ENCODE results near the gene IL4I1.

The IL4I1 gene

DNA sequence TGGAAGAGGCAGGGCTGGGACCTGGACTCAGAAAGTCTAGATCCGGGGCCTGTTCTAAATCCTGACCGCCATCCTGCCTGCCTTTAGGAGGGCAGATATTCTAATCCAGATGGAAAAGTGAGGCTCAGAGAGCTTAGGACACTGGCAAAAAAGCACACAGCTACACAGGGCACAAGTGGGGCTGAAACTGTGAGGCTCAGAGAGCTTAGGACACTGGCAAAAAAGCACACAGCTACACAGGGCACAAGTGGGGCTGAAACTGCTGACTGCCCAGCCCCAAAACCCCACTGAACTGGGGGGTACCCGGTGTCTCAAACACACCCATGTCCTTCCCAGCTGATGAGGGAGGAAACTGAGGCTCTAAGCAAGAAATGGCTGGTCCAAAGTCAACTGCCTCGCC is 21.5 kb downstream of the IL4I1 start:
- Histone ChIP-seq H3K4me3 (ENCODE audit: low read length) (peak overlapping the region; percentile 79), H3K27ac (ENCODE audit: low read depth, low read length) (no peak overlapping the region), H3K36me3 (ENCODE audit: insufficient read depth, low read length) (peaks cover 17% of the 10 kb centered on the region), H3K4me1 (ENCODE audit: insufficient read depth, low read length) (peaks cover 12% of the 10 kb centered on the region), H3K9ac (ENCODE audit: low read depth, low read length) (peak overlapping the region; percentile 93; the same call in 1 of the 2 replicates), H3K9me3 (ENCODE audit: insufficient read depth, low read depth, low read length) (no peaks in the 10 kb centered on the region), H3K27me3 (ENCODE audit: insufficient read depth, low read length) (no peaks in the 10 kb centered on the region)
- 87% methylated on average over 4 of the region's 4 CpGs for WGBS

DNA sequence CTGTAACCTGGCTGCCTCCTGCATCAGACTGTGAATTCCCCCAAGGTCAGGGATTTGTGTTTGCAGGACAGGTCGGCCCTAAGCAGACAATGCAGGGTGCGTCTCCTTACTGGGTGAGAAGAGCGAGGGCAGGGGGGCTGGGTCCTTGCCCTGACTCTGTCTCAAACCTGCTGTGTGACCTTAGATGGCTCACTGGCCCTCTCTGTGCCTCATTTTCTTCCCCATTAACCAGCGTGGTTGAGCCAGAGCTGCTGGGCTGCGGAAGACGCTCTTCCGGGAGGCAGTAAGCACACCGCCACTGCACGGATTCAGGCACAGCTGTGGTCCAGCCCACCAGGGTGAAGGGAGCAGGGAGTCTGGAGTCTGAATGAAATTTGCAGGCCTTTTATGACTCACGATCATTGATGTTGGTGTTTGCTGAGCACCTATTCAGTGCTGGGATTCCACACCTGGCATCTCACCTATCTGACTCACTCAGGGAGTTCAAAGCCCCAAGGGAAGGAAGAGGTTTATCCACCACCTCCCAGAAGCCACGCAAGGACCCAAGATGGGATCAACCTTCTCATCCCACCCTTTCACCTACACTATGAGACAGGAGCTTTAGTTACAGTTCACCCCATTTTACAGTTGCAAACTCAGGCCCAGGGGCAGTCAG is 22.1 kb downstream of the IL4I1 start:
- H3K36me3 ChIP-seq (ENCODE audit: insufficient read depth, low read length) = peaks cover 14% of the 10 kb centered on the region
- 96% methylated on average over 11 of the region's 11 CpGs for WGBS
- H3K27me3 ChIP-seq (ENCODE audit: insufficient read depth, low read length) = no peaks in the 10 kb centered on the region
- H3K4me1 ChIP-seq (ENCODE audit: insufficient read depth, low read length) = peaks cover 14% of the 10 kb centered on the region
- H3K9ac ChIP-seq (ENCODE audit: low read depth, low read length) = no peak overlapping the region
- no peak overlapping the region for H3K4me3 ChIP-seq (ENCODE audit: low read length)
- H3K9me3 ChIP-seq (ENCODE audit: insufficient read depth, low read depth, low read length) = no peaks in the 10 kb centered on the region
- H3K27ac ChIP-seq (ENCODE audit: low read depth, low read length) = no peak overlapping the region

GRCh38 chr19:49873834-49874233 is 22.9 kb downstream of the IL4I1 start:
- H3K27ac ChIP-seq (ENCODE audit: low read depth, low read length) = no peak overlapping the region
- H3K27me3 ChIP-seq (ENCODE audit: insufficient read depth, low read length) = no peaks in the 10 kb centered on the region
- no peak overlapping the region for H3K4me3 ChIP-seq (ENCODE audit: low read length)
- 91% methylated on average over 10 of the region's 10 CpGs for WGBS
- H3K9ac ChIP-seq (ENCODE audit: low read depth, low read length) = no peak overlapping the region
- H3K4me1 ChIP-seq (ENCODE audit: insufficient read depth, low read length) = peaks cover 12% of the 10 kb centered on the region
- no peaks in the 10 kb centered on the region for H3K9me3 ChIP-seq (ENCODE audit: insufficient read depth, low read depth, low read length)
- peaks cover 6% of the 10 kb centered on the region for H3K36me3 ChIP-seq (ENCODE audit: insufficient read depth, low read length)

DNA sequence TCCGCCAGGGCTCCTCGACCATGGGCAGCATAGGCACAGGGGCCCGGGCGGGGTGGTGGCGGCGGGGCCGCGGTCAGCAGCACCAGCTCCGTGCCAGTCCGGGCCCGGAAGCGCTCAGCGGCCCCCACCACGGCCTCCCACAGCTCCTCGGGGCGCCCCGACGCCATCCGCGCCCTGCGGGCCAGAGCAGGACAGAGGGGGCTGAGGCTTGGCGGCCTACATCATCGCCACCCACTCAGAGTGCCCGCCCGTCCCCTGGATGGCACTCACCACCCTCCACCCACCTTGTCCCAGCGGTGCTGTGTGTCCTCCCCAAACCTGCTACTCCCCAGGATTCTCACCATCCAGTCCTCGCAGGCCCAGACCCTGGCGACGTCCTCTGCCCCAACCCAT is 23.6 kb downstream of the IL4I1 start:
- H3K27ac ChIP-seq (ENCODE audit: low read depth, low read length) = no peak overlapping the region
- WGBS = 96% methylated on average over 29 of the region's 29 CpGs
- H3K9me3 ChIP-seq (ENCODE audit: insufficient read depth, low read depth, low read length) = no peaks in the 10 kb centered on the region
- H3K4me1 ChIP-seq (ENCODE audit: insufficient read depth, low read length) = peaks cover 8% of the 10 kb centered on the region; the same call in 1 of the 2 replicates
- no peak overlapping the region for H3K9ac ChIP-seq (ENCODE audit: low read depth, low read length)
- no peaks in the 10 kb centered on the region for H3K27me3 ChIP-seq (ENCODE audit: insufficient read depth, low read length)
- H3K4me3 ChIP-seq (ENCODE audit: low read length) = no peak overlapping the region
- peaks cover 4% of the 10 kb centered on the region; the same call in 1 of the 2 replicates for H3K36me3 ChIP-seq (ENCODE audit: insufficient read depth, low read length)

GRCh38 chr19:49872245-49873128 is 24.2 kb downstream of the IL4I1 start:
- Histone ChIP-seq H3K9ac (ENCODE audit: low read depth, low read length) (no peak overlapping the region), H3K27me3 (ENCODE audit: insufficient read depth, low read length) (no peaks in the 10 kb centered on the region)

GRCh38 chr19:49871349-49871985 is 25.2 kb downstream of the IL4I1 start:
- Histone ChIP-seq H3K4me3 (ENCODE audit: low read length) (no peak overlapping the region), H3K27me3 (ENCODE audit: insufficient read depth, low read length) (no peaks in the 10 kb centered on the region), H3K9me3 (ENCODE audit: insufficient read depth, low read depth, low read length) (no peaks in the 10 kb centered on the region), H3K36me3 (ENCODE audit: insufficient read depth, low read length) (peaks cover 4% of the 10 kb centered on the region; the same call in 1 of the 2 replicates), H3K4me1 (ENCODE audit: insufficient read depth, low read length) (peaks cover 11% of the 10 kb centered on the region; the same call in 1 of the 2 replicates), H3K27ac (ENCODE audit: low read depth, low read length) (no peak overlapping the region), H3K9ac (ENCODE audit: low read depth, low read length) (no peak overlapping the region)
- WGBS = 94% methylated on average over 17 of the region's 17 CpGs

More at GRCh38 chr19:49872245-49873128, 24.2 kb downstream of the IL4I1 start:
- Histone ChIP-seq H3K9me3 (ENCODE audit: insufficient read depth, low read depth, low read length) (no peaks in the 10 kb centered on the region), H3K36me3 (ENCODE audit: insufficient read depth, low read length) (peaks cover 4% of the 10 kb centered on the region; the same call in 1 of the 2 replicates), H3K27ac (ENCODE audit: low read depth, low read length) (no peak overlapping the region), H3K4me3 (ENCODE audit: low read length) (no peak overlapping the region), H3K4me1 (ENCODE audit: insufficient read depth, low read length) (peaks cover 11% of the 10 kb centered on the region; the same call in 1 of the 2 replicates)
- WGBS = 93% methylated on average over 27 of the region's 27 CpGs

GRCh38 chr19:49870309-49870901 is 26.3 kb downstream of the IL4I1 start:
- Histone ChIP-seq H3K4me1 (ENCODE audit: insufficient read depth, low read length) (peaks cover 8% of the 10 kb centered on the region; the same call in 1 of the 2 replicates), H3K4me3 (ENCODE audit: low read length) (peak overlapping the region; percentile 58), H3K27ac (ENCODE audit: low read depth, low read length) (peak overlapping the region; percentile 73; the same call in 1 of the 2 replicates), H3K9ac (ENCODE audit: low read depth, low read length) (peak overlapping the region; percentile 64), H3K27me3 (ENCODE audit: insufficient read depth, low read length) (no peaks in the 10 kb centered on the region), H3K36me3 (ENCODE audit: insufficient read depth, low read length) (peaks cover 4% of the 10 kb centered on the region; the same call in 1 of the 2 replicates), H3K9me3 (ENCODE audit: insufficient read depth, low read depth, low read length) (no peaks in the 10 kb centered on the region)
- 89% methylated on average over 15 of the region's 15 CpGs for WGBS

DNA sequence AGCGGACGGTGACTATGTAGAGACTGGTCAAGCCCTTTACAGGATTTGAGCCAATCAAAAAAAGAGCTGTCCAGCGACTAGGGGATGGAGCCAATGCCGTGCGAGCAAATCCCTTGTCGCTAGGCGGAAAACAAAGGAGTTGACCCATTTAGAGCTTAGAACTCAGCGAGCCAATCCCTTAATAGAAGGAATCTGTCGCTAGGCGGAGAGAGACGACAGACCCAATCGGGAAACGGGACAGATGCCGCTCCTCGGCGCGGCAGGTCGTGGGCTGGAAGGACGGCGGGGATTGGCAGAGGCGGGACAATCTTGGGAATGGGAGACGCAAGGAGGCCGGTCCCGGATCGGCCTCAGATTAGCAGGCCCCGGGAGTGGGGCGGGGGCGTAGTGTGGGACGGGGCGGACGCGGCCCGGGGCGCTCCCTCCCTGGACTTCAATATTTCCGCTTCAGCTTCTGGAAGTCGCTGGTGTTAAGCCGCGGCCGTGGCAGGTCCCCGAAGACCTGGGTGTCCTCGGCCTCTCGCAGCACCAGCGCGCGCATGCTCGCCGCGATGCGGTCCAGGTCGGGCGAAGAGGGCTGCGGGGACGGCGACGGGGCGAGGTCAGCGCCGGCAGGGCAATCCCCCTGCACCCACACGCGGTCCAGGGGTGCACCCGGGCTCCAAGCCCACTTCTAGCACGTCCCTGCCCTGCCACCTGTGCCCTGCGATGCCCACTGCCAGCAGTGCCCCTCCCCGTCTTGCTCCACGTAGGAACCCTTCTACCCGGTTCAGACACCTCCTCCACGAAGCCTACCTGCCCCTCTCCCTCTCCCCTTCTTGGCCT is 27.0 kb downstream of the IL4I1 start:
- H3K9me3 ChIP-seq (ENCODE audit: insufficient read depth, low read depth, low read length) = no peaks in the 10 kb centered on the region
- WGBS = 3% methylated on average over 67 of the region's 67 CpGs
- H3K4me1 ChIP-seq (ENCODE audit: insufficient read depth, low read length) = peaks cover 6% of the 10 kb centered on the region; the same call in 1 of the 2 replicates
- peak overlapping the region; percentile 58 for H3K4me3 ChIP-seq (ENCODE audit: low read length)
- peak overlapping the region; percentile 64 for H3K9ac ChIP-seq (ENCODE audit: low read depth, low read length)
- no peaks in the 10 kb centered on the region for H3K27me3 ChIP-seq (ENCODE audit: insufficient read depth, low read length)
- peak overlapping the region; percentile 73 for H3K27ac ChIP-seq (ENCODE audit: low read depth, low read length)
- H3K36me3 ChIP-seq (ENCODE audit: insufficient read depth, low read length) = peaks cover 8% of the 10 kb centered on the region

GRCh38 chr19:49869009-49869483 is 27.6 kb downstream of the IL4I1 start:
- Histone ChIP-seq H3K36me3 (ENCODE audit: insufficient read depth, low read length) (peaks cover 15% of the 10 kb centered on the region), H3K4me1 (ENCODE audit: insufficient read depth, low read length) (peaks cover 6% of the 10 kb centered on the region; the same call in 1 of the 2 replicates), H3K27me3 (ENCODE audit: insufficient read depth, low read length) (no peaks in the 10 kb centered on the region), H3K4me3 (ENCODE audit: low read length) (peak overlapping the region; percentile 53), H3K27ac (ENCODE audit: low read depth, low read length) (peak overlapping the region; percentile 21; the same call in 1 of the 2 replicates), H3K9me3 (ENCODE audit: insufficient read depth, low read depth, low read length) (no peaks in the 10 kb centered on the region), H3K9ac (ENCODE audit: low read depth, low read length) (no peak overlapping the region)
- 11% methylated on average over 15 of the region's 15 CpGs for WGBS
